OCI-M2 (cell line): ENCODE results near the gene CDH20.
"Not testable (repeated sequence)": the region's sequence is repeated elsewhere in the genome, so short reads cannot be mapped to it uniquely, and the experiment has no call there.

Experiments
- DNase-seq: peaks from one replicate; lab custom pipeline; 2025; ENCODE audit not compliant: unreplicated experiment; lab: John Stamatoyannopoulos, UW

The CDH20 gene

DNA sequence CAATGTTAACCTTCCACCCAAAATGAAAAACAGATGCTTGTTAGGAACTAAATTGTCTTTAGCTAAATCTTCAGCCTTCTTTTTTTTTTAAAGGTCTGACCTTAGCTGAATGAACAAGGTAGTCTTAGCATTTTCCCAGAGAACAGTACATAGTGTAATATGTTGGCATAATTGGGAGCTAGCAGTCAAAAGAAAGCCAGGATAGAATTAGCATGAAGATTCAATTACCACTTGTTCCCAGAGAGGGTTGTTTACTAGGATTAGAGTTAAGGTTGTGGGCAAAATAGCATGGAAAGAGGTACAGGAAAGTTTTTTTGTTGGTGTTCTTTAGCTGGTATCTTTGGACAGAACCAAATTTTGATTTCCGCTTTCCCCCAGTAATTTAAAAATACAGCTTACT is 6.9 kb downstream of the CDH20 start:
- no peak for DNase-seq

DNA sequence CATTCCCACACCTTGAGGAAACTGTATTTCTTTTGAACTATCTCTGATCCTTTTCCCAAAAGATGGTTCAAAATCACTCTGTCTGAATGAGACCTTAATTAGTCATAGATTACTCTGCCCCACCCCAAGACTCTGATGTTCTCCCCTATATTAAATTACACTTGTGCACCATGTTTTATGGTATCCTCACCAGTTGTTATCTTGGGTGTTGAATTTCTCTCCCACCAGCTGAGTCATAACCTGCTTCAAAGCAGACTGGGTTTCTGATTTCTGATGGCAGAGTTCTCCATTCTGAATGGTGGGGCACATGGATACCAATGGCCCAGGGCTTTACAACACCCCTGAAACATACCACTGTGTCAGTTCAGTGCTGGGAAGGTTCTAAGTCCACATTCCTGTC is 15.0 kb downstream of the CDH20 start:
- no peak for DNase-seq

DNA sequence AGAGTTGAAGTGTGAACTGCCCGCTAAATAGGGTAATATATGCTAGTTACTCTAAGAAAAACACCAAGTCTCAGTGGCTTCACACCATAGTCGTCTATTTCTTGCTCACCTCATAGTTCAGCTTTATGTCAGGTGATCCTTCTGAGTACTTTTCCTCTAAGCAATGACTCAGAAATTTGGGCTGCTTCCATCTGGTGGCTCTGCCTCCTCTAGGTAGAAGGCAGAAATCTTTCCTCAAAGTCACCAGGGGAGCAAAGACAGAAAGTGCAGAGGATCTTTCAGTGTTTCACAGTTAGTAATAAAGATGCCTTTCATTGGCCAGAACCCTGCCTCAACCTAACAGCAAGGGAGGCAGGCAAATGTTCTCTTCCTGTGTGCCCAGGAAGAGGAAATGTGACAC is 17.3 kb downstream of the CDH20 start:
- DNase-seq = no peak

DNA sequence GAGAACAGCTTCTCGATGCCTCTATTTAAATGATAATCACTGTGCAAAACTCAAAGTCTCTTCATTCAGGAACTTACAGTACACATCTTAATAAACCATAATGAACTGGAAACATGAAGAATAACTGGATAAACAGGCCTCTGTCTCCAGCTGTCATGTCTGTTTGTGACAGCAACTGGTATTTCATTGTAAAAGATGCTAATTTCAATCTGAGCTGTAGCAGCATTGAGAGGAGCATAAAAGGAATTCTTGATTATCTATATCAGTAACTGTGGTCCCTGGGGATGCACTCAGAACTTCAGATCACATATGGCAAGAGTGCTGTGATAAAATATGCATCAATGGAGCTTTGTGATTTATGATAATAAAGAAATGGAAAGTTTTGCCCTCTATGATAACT is 18.8 kb downstream of the CDH20 start:
- no peak for DNase-seq

DNA sequence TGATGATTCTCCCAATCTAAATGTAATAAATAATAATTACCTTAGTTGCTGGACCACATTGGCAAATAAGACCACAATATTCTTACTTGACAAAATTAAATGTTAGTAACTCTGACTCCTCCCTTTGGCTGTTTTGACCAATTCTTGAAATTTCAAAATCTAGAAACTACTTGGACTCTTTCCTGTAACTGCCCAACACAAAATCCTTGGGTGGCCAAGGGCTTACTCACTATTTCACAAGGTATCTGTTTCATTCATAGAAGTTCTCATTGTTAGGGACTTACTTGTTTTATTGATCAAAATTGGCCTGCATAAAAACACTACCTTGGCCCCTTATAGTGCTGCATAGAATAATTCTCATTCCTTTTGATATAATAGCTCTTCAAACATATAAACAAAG is 19.4 kb downstream of the CDH20 start:
- no peak for DNase-seq

DNA sequence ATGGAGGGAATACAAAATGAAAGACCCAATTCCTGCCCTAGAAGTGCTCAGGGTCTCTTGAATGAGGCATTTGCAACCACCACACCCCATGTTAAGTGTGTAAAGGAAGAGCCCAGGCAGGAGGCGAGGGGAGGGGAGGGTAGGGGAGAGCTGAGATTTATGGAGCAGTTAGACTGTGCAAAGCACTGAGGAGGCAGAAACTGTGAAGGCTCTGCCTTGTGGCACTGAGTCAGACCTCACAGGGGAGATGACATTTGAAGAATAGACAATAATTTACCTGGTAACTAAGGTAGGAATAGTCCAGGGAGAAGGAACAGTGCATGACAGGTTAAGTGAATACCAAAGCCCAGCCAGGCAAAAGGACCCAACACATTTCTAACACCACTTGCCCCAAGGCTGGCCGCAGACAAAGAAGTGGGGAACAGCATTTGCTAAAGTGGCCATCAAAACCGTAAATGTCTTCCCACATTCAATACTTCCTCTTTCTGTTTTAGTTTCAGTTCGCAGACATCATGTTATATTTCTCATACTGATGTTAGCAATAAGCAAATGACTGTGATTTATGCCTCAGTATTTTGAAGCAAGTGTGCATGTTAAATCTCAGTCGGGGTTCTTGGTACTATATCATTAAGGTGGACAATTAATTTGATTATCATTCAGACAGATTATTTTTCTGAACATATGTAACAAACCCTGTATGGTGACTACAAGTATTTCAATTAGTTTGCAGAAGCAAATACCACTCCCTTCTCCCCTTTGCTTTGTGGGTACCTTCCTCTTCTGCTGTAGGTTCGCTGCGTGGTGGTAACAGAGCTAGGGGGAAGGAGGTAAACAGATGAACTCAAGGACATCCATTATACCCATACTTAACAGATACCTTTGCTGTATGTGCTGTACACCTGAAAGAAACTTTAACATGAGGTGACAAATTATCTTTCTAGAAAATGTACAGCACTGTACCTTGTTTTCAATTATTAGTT is 27.5 kb downstream of the CDH20 start:
- no peak for DNase-seq

DNA sequence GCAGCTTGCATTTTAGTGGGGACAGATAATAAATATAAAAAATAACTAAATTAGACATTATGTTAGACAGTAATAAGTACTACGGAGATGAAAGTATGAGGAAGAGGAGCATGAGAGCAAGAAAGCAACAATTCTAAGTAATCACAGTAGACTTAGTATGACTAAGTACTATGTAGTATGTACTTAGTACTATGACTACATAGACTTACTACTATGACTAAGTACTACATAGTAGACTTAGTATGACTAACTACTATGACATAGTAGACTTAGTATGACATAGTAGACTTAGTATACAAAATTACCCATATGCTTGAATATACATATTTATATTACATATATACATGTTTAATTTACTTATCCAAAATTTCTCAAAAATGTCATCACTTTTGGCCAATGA is 29.3 kb downstream of the CDH20 start:
- no peak for DNase-seq

DNA sequence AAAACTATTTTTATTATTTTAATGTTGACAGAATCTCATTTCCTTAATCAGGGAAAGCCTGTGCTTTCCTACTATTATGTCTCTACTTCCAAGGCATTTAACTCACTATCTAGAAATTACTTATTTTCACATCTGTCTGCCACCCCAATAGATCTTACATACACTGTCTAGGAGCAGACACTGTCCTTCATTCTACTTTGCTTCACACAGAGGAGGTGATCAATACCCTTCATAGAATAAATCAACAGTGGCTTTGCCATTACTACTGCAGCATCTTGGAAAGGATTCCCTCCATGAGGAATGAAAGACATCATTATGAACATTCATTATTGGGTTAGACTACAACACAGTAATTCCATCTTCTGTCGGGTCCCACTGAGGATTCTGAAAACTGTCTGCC is 31.7 kb downstream of the CDH20 start:
- no peak for DNase-seq

DNA sequence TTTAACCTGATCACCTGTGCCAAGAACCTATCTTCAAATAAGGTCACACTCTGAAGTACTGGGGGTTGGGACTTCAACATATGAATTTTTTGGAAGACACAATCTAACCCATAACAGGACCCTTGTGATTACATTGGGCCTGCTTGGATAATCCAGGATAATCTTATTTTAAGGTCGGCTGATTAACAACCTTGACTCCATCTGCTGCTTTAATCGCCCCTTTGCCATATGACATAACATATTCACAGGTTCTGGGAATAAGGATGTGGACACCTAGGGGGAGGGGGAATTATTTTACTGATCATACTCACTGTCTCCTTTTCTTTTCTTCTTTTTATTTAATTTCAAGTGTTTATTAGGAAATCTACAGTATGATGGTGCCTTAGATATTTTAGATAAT is 34.8 kb downstream of the CDH20 start:
- DNase-seq = no peak

DNA sequence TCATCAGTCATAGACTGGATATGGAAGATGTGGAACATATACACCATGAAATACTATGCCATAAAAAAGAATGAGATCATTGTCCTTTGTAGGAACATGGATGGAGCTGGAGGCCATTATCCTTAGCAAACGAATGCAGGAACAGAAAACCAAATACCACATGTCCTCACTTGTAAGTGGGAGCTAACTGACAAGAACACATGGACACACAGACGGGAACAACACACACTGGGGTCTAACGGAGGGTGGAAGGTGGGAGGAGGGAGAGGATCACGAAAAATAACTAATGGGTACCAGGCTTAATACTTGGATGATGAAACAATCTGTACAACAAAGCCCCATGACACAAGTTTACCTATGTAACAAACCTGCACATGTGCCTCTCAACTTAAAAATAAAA is 36.4 kb downstream of the CDH20 start:
- DNase-seq = not testable (repeated sequence)

DNA sequence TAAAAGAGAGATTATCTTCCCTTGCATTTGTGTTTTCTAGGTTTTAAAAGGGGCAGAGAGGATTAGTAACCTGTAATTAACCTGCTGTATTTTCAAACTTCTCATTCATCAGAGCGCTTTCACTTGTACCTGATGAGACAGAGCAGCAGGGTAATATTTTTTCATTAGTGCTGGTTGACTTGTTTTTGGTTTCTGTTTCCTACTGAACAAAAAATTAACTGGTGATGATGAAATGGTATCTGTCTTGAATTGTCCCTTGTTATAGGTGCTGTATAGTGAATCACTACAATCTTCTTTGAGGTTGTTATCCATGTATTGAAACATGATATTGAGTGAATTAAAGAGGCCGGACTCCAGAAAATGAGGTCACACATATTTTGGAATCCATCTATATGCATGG is 37.9 kb downstream of the CDH20 start:
- no peak for DNase-seq

DNA sequence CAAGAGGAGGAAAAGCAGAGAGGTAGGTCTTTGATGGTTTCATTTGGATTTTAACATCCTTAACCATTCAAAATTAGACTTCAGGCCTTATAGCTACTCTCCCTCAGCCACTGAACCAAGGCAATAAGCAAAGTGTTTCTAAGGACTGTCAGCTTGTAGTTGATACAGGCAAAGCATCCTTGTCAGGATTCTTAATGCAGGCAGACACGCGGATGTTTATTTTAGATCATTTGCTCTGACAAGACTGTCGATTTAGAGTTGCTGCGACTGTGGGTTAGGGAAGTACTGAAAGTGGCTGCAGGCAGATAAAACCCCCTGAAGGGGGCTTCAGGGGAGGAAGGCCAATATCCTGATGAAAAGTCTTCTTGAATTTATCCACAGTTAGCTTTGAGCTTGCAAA is 46.6 kb downstream of the CDH20 start:
- no peak for DNase-seq

DNA sequence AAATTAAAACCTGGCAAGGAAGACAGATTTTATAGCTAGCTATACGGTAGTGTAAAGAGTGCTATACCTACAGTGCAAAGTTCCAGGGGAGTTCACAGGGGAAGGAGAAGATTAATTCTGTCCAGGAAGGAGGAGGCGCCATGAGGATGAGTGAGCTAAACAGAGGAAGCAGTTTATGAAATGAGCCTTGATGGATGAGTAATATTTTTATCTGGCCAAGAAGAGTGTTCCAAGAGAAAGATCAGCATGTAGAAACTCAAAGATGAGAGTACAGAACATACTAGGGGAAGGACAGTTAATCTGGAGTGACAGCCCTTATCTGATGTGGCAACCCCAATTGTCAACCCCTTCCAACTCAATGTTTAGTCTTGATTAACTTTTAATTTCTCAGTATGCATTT is 54.8 kb downstream of the CDH20 start:
- DNase-seq = no peak

DNA sequence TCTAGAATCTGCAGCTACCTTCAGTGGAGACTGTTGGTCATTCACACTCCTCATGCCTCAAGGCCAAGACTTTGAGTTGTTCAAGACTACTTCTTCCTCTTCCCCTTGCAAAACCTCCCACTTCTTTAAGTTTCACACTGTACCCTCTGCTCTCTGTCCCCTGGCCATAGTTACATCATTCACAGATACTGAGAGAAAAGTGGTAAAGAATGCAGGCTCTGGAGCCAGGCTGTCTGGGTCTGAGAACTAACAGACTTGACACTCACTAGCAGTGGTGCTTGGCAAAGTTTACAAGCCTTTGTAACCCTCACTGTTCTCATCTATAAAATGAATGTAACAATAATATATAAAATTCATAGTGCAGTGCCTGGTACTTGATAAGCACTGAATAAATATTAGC is 61.8 kb downstream of the CDH20 start:
- no peak for DNase-seq

DNA sequence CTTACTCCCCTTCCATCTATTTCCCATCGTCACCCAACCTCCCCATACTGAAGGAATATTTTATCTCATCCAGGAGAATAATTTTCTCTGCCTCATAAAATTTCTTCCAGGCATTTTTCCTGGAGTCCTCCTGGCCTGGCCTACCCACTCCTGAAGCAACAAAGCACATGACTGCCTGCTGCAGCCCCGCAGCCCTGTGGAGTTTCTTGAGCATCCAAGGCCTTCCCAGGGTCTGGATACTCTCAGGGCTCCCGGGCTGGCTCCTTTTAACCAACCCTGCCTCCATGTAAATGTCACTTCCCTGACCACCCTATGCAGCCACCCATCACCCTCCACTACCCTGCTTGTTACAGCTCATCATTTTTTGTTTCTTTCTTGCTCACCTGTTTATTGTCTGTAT is 64.0 kb downstream of the CDH20 start:
- DNase-seq = no peak

DNA sequence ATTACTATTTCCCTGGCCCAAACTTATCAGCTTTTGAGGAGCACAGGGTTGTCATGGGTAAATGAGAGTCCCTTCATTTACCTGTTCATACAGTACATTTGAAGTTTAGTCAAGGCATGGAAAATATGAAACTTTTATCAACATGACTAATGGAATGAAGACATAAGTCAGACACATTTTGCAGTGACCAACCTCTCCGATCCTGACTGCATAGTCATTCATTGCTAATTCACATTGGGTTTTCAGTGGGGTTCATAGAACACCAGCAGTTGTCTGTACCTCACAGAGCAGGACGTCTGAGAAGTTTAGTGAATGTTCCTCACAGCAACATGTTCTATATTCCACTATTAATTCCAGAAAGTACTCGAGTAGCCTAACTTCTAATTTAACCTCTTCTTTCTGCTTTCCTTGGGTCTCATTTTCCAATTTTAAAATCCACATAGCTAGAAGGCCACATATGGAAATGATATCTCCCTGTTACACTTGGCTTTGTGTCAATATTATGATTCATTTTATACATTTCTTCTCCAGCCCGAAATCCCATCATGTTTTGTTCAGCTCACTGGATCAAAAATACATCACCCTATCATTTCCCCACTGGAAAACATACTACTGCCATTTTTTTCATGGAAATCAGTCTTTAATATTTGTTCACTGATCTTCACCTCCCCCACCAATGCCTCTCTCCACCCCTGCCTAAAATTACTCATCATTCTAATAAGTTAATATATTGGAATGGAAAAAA is 65.9 kb downstream of the CDH20 start:
- no peak for DNase-seq

DNA sequence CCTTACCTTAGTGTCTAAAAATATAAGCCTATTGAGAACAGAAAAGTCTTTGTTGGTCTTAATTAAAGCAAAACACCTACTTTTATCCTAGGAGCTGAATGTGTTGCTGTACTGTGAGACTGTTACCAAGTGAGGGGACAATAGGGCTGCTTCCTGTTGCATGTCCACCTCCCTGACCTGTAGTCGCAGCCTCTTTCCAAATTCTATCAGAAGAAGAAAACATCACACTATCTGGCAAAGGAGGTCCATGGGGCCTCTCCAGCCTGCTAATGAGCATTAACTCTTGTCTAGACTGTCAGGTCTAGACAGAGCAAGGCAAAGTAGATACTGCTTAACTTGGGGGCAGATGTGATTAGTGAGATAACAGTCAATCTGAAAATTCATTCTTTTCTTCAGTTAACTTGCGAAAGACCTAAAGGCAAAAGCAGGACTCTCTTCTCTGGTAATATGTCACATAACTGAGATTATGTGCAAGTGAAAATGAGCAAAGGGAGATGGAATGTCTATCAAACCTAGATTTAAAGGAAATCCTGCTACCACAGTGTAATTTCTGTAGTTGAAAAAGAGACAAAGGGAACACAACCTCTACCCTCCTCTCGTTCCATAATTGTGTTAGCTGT is 66.9 kb downstream of the CDH20 start:
- no peak for DNase-seq

DNA sequence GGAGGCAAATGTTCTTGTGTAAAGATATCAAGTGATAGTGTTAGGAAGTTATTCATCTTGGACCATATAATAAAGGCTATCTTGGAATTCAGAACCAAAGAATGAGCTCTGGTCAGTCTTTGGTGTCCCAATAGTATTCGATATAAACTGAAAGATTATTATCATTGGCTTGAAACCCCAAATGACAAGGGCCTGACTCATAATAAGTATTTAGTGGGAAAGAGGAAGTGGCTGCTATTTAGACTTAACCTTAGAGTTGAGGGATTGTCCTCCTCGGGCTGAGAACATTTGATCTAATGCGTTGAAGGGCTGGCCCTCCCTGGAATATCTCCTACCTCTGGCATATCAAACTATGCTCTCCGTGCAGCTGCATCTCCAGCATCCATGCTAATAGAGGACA is 67.5 kb downstream of the CDH20 start:
- DNase-seq = no peak

DNA sequence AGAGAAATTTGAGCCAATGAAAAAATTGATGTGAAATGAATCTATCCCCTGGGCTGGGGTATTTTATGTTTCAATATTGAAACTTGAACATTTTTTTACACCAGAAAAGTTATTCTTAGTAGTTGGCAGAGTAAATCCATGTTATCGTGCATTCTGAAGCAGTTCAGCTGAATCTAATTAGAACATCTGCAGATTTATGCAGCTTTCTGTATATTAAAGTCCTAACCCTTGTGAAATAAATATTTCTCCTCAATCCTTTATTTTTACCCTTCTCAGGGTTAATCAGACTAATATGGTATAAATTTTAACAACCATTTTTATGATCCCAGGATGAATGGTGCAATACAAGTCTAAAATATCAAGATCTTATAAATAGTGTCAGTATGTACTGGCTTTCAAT is 69.5 kb downstream of the CDH20 start:
- DNase-seq = no peak

DNA sequence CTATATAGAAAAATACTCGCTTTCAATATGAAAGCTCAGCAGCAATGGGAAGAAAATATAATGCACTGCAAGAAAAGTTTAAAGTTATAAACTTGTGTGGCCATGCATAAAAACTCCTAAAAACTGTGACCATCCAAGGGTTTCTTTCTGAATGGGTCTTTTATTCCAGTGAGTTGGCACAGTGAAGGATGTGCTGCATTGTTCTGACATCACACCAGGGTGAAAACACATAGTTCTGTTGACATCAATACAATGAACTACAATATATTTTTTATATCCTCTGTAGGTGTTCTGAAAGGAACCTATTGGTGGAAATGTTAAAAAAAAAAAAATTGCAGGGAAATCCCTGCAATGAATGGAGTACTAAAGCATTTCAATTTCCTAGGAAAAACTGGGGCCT is 80.2 kb downstream of the CDH20 start:
- no peak for DNase-seq

DNA sequence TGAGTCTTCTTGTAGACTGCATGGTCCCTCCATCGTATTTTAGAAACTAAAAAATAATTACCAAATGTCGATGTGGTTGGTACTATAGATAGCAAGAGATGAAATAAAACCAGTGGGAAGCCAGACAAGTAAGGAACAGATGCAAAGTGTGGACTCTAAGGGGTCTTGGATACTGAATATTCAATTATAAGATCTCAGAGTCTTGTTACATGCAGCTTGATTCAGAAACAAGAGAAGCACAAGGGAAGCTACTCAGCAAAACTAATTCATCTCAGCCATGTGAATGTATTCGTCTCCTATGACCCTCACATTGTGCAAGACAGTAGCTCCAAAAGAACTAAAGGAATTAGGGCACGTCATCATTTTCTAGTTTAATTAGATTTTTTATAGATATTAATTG is 80.9 kb downstream of the CDH20 start:
- no peak for DNase-seq

DNA sequence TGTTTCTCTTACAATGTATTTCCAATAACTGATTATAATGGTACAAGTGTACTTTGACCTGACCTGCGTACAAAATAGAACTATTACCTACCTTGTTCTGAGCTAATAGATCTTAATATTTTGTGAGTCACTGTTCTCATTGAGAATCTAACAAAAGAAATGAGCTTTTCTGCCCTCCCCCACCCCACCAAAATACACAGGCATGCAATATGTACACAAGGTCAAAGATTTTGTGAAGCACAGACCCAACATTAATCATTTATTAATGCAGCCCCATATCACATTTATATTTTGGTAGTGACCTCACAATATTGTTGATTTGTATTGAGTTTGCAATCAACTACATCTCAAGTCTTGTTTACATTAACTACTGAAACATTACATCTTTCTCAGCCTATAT is 86.5 kb downstream of the CDH20 start:
- no peak for DNase-seq
